MV-4-11 (cell line): ENCODE results near the gene SLC38A11.
"Not testable (repeated sequence)": the region's sequence is repeated elsewhere in the genome, so short reads cannot be mapped to it uniquely, and the experiment has no call there.

Experiments used
- DNase-seq: peaks from one replicate; lab custom pipeline; 2025; lab: John Stamatoyannopoulos, UW

SLC38A11 gene, protein sequence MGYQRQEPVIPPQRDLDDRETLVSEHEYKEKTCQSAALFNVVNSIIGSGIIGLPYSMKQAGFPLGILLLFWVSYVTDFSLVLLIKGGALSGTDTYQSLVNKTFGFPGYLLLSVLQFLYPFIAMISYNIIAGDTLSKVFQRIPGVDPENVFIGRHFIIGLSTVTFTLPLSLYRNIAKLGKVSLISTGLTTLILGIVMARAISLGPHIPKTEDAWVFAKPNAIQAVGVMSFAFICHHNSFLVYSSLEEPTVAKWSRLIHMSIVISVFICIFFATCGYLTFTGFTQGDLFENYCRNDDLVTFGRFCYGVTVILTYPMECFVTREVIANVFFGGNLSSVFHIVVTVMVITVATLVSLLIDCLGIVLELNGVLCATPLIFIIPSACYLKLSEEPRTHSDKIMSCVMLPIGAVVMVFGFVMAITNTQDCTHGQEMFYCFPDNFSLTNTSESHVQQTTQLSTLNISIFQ

DNA sequence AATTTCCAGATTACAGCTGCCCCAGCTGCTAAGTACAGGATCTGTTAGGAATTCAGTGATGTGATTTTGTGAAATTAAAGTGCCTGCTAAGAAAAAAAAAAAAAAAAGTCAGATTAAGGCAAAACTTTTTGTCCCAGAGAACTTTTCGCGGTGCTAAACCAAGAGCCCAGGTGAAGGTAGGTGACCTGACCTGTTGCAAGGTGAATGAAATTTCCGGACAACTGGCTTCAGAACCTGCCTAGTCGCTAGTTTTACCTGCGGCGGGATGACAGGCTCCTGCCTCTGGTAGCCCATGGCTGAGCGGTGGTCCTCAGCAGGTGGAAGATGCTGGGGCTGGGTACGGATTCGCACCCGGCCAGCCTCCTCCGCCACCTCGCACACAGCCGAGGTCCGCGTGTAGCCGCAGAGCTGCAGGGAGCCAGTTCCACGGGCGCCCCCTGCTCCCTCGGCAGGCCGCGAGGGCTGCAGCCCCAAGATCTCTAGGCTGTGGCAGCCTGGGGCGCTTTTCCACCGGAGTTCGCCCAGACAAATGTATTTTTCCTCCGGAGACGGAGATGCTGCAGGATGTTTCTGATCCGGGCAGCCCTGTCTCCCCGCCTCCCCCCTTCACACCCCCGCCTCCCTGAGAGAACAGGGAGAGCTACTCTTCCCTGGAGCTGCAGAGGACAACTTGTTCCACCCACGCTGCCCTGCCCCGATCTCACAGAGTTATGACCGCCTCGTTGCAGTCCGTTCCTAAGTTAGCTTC is at the start of gene SLC38A11:
SLC38A11 (minus strand) TSS at position 572 of the 748 bp plus-strand sequence; CDS start at position 294, 278 bp downstream.
- DNase-seq: no peak

DNA sequence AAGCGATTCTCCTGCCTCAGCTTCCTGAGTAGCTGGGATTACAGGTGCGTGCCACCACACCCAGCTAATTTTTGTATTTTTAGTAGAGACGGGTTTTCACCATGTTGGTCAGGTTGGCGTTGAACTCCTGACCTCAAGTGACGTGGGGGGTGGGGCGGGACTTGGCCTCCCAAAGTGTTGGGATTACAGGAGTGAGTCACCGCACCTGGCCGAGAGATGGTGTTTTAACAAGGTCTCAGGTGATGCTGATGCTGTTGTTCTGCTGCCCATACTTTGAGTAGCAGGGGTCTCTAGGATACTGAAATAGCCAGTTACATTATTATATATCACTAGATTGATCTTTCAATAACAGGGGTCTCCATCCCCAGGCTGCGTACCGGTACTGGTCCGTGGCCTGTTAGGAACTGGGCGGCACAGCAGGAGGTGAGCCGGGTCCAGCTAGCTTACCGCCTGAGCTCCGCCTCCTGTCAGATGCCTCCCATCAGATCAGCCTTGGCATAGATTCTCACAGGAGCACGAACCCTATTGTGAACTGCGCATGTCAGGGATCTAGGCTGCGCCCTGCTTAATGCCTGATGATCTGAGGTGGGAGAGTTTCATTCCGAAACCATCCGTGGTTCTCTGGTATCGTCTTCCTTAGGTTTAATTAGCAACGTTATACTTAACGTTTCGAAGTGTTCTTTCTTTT is 48.3 kb upstream of the SLC38A11 start:
- DNase-seq: no peak

DNA sequence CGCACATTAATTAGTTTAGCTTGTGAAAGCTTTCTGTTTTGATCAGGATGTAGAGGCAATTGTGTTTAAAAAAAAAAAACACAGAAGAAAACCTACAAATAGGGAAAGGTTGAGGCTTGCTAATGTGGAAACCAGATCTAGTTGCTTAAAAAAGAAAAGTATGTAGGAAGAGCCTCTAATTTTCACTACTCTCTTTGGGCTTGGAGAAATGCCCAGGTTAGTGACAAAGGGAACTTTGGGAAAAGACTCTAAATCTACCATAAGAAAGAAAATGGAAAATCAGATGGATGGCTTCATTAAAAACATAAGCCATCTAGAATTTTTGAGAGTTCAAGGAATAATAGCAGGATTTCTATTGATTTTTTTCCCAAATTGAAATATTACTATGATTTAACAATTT is 47.3 kb upstream of the SLC38A11 start:
- DNase-seq: no peak

DNA sequence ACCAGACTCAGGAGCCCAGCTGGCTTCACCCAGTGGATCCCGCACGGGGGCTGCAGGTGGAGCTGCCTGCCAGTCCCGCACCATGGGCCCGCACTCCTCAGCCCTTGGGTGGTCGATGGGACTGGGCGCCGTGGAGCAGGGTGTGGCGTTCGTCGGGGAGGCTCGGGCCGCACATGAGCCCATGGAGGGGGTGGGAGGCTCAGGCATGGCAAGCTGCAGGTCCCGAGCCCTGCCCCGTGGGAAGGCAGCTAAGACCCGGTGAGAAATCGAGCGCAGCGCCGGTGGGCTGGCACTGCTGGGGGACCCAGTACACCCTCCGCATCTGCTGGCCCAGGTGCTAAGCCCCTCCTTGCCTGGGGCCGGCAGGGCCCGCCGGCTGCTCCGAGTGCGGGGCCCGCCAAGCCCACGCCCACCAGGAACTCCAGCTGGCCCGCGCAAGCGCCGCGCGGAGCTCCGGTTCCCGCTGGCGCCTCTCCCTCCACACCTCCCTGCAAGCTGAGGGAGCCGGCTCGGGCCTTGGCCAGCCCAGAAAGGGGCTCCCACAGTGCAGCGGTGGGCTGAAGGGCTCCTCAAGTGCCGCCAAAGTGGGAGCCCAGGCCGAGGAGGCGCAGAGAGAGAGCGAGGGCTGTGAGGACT is 39.5 kb upstream of the SLC38A11 start:
- DNase-seq: not testable (repeated sequence)

DNA sequence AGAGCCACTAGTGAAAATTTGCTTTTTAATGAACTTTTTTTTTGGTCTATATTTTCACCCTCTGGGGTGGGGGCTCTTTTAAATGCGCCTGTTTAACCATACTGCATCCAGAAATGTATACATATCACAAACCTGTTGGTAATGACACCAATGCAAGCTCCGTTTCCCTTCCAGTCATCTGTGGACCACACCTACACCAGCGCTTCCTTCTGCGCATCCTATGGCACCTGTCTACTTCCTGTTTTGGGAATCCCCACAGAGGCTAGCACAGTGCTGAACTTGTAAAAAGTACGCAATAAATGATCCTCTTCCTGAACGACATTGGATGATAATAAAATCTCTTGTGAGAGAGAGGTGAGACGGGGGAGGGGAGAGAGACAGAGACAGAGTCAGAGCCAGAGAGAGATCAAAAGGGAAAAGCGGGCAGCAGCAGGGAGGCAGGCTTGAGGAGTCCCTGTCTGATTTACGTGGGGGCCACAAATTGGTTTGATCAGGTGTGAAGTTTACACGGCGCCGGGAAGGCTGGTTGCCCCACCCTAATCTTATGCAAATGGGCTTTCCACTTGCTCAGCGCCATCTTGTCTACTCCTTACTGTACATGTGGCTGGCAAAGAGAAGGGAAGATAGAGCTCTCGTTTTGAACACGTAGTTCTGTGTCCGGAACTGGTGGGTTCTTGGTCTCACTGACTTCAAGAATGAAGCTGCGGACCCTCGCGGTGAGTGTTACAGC is 38.1 kb upstream of the SLC38A11 start:
- no peak for DNase-seq

DNA sequence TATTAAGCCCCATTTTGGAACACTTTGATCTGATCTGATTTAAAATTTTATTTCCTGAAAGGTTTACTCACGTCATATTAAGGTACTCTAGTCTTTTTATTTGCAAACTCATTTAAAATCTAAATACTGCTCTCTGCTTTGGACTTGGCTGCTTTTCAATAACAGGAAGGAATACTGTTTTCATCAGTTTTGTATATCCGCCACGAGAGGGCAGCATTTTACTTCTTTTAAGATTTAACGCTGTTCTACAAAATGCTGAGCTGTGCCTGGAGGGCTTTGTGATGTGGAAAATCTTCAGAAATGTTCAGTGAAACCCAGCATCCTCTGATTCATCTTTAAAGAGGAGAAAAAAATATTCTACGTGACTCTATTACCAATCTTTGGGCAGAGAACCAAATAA is 37.5 kb upstream of the SLC38A11 start:
- peak; percentile 57 for DNase-seq

DNA sequence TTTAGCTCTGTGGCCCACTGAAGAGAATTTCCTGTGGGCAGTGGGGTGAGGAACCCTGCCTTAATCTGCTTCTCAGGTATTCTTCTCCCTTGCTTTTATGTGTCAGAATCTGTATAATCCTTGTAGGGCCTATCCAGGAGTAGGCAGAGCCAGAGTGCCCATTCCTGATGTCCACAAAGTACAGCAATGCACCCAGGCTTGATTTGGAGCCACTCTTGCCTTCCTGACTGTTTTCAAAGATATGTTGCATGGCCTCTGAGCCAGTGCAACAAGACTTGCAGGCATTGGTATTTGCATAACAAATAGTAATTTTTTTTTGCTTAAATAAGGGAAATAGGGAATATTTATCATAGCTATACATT is 36.7 kb upstream of the SLC38A11 start:
- DNase-seq: not testable (repeated sequence)

DNA sequence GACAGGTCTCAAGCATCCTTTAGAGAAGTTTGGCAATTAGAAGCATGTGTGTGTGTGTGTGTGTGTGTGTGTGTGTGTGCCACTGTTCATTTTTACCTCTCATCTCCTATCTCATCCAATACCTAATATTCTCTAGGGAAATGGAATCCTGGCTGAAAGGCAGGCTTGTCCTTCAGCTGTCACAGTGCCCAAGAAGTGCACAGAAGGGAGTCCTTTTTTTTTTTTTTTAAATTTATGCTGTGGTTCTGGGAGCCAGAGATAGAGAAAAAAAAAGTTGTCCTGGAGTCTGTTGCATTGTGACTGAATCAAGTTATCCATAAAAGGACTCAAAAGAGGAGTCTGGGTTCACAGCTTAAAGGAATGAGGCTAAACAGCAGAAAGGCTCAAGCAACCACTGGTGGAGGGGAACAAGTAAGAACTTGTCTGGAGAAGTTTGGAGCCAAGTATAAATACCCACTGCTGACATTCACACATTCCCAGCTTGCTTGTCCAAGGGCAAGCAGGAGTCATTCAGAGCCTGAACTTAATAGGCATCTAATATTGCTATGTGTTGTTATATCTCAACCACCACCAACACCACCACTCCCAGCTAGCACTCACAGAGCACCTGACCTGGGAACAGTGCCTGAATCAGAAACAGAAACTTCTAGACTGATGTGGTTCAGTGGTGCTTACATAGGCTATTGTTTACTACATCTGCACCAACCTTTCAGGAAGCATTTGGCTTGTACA is 36.2 kb upstream of the SLC38A11 start:
- DNase-seq: not testable (repeated sequence)

DNA sequence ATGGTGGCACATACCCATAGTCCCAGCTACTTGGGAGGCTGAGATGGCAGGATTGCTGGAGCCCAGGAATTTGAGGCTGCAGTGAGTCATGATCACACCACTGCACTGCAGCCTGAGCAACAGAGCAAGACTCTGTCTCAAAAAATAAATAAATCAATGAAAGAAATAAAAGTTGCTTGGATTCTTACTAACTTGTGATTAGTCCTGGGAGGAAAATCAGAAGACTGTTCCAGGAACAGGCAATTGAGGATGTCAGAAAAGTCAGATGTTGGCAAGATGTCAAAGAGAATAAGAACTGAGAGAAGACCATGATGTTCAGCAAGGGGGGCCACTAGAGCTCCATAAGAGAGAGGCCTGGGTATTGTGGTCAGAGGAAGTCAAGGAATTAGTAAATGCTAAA is 35.6 kb upstream of the SLC38A11 start:
- not testable (repeated sequence) for DNase-seq

DNA sequence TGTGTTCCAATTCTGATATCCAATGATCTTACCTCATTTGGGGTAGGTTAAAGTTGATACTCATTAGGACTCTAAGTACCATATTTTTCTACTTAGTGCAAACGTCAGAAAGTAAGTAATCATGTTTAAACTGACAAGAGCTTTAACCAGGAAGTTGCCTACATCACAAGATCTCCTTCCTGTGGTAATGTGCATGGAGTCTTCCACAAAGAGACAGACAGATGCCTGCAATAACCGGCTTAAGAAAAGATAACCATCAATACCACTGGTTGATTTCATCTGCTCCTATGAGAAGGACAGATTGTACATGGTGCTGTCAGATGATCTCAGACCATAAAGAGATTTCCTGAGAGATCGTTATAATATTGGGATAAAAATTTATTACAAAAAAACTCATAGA is 33.5 kb upstream of the SLC38A11 start:
- DNase-seq: not testable (repeated sequence)

DNA sequence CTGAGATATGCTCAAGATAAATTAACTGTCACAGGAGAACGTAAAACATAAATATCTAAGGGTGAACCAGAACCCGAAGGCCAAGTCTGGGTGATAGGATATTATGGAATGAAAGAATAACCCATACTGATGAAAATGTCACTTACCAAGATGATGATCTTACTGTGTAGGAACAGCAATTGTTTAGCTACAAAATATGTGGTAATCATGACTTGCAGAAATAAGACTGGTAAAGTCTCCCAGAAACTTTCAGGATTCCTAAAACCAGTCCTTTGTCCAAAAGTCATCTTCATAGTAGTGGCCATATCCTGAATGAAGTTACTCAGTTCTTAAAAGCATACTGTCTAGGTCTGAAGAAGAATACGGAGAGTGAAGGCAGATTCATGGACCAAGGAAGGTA is 30.7 kb upstream of the SLC38A11 start:
- DNase-seq: not testable (repeated sequence)

DNA sequence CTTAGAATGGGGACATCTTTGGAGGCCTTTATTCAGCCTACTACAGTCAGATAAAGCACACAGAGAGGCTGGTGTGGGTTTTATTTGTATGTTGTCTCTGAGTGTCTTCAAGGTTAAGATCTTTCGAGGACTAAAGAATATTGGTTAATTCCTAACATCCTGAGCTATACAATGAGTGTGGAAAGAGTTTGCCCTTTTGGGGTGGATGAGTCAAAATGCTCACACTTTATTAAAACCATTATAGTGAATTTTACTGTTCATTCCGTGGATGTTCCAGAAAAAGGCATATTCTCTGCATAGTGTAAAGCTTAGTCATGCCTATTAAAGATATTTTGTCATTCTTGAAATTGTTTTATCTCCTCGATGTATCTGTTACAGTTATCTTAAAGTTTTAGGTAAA is 29.1 kb upstream of the SLC38A11 start:
- no peak for DNase-seq

DNA sequence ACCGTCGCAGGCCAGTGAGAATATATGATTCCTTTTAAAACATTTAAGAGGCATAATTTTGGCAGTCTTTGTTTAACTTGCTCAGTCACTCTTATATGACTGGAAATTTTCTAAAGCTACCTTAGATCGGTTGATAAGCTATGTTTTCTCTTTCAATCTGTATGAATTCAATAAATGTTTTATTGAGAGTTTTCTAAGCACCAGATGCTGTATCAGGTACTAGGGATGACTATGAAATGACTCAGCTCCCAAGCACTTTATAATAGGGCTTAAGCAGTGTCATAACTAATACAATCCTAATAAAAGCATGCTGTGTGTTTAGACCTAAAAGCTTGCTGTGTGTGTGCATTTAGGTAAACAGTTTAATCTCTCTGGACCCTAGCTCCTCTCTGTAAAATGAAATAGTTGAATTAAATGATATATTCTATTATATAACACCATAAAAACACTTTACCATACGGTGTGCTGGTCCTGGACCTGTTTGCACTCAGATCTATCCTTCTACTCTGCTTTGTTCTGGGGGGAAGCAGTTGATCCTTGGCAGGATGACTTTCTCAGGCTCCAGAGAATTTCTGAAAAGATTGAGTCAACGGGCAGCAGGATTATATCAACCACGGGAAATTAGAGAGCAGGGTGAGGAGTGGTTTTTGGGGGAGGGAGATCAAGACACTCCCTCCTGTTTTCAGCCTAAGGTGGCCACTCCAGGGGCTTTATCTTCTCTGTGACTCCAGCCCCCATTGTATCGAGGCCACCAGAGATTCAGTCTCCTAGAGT is 26.1 kb upstream of the SLC38A11 start:
- no peak for DNase-seq

DNA sequence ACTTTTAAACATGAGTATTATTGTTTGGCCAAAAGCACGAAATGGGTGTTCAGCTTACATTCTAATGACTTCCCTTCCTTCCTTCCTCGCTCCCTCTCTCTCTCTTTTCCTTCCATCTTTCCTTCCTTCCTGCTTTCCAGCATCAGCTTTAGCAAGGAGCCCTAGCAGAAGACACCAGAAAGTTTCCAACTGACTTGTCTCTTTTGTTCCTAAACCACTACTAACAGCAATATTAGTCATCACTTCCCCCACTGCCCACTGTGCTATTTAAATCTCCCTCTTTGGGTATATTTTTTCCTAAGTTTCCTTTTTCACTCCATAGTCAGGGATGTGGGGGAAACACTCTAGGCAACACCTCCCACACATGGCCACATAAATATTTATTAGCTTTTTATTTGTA is 25.4 kb upstream of the SLC38A11 start:
- DNase-seq: peak; percentile 32

DNA sequence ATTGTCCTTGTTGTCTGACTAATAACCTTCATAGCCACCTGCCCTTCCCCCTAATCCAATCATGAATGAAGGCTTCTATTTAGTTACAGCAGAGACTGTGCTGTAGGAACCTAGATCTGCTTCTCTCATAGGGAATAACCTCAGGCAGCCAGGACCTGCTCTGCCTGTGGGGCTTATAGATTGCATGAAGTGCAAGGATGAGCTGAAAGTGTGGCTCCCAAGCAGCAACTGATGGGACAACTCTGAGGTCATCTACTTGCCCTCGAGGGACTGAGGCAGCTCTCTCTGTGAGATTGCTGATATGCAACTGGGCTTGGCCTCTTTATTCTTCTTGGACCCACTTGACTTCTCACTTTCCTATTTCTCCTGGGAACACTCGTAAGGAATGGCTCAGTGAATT is 23.8 kb upstream of the SLC38A11 start:
- DNase-seq: no peak

DNA sequence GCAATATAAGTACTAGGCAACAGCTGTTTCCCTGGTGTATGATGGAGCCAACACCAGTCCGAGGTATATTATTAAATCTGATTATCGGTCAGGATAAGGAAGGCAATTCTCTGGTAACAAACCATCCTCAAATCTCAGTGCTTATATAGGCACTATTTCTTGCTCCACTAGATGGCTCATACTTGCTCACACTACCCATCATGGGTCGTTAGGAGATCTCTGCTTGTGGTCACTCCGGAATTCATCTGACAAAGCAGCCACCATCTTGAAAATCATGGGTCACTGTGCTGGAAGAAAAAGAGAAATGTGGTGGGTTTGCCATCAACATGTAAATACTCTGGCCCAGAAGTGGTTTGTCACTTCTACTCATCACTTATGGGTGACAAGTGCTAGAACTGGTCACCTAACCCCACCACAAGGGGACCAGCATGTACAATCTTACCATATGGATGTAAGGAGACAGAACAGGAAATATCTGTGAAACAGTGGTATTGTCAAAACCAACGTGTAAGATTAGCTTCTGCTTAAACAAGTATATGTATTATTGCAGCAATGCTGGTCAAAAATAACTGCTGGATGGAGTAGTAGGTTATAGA is 21.6 kb upstream of the SLC38A11 start:
- peak; percentile 49 for DNase-seq

DNA sequence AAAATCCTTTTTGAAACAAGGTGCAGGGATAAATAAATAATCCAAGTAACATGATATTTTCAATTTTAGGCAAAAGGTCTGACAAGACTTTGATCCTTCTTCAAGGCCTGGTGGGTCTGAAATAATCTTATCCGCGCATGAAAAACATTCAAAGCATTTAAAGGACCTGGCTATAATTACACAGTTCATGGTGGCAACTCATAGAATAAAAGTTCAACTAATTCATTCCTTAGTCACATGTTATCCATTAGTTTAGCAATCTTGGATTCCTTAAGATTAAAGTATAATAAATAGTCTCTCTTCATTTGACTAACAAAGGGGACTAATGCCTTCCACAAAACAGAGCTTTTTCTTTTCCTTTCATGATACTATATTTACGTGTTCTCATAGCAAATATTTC is 21.0 kb upstream of the SLC38A11 start:
- no peak for DNase-seq

DNA sequence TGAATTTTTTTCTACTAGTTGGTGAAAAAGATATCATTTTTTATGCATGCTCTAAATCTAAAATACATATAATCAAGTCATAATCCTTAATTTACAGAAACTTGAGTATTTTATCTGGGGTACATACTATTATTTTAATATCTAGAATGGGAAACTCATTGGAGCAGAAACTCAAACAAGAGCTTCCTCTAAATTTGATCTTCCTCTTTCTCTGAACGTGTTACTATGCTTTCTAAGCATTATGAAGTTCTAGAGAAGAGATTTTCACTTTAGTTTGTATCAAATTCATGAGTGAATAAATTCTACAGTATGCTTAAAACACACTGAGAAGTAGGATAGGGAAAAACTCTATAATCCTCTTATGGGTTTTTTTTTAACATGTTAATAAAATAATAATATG is 20.6 kb upstream of the SLC38A11 start:
- DNase-seq: peak; percentile 32

DNA sequence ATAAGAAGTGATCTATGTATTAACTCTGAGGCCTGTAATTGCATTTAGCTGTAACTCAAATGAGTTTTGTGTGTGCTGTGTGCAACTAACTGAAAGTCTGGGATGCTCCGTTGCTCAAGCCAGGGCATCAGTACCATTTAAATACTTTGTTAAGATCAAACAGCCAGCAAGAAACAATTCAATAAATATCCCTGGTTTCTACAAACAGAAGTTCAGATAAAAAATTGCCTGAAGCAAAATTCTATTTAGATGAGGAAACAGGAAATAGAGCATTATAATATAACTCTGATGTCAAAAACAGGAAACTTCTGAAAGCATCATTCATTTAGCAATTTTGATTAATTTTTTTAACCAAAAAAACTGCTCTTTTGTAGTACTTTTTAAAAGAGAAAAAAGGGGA is 18.9 kb upstream of the SLC38A11 start:
- DNase-seq: no peak

DNA sequence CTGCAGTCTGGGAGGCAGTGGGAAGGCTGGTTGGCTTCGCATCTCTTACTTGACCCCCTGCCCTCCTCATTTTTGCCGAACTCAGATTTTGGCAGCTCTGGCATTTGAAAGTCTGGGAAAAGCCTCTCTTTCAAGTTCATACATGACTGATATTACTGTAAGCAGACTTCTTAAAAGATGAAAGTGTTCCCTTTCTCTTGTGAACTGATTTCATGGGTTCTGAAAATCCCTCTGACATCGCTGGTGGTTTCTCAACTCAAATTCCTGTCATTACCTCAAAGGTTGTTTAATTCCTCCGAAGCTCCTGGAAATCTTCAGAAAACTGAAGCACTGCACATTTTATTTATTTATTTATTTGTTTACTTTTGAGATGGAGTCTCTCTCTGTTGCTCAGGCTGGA is 16.9 kb upstream of the SLC38A11 start:
- DNase-seq: no peak
